Islet precursor cell (in vitro differentiated cells): Measurements from ENCODE around the gene CNTNAP4.

Source experiments
- DNase-seq: peaks from one replicate; pipeline ENCODE4 v3.0.0-alpha.2; 2018

CNTNAP4 gene

DNA sequence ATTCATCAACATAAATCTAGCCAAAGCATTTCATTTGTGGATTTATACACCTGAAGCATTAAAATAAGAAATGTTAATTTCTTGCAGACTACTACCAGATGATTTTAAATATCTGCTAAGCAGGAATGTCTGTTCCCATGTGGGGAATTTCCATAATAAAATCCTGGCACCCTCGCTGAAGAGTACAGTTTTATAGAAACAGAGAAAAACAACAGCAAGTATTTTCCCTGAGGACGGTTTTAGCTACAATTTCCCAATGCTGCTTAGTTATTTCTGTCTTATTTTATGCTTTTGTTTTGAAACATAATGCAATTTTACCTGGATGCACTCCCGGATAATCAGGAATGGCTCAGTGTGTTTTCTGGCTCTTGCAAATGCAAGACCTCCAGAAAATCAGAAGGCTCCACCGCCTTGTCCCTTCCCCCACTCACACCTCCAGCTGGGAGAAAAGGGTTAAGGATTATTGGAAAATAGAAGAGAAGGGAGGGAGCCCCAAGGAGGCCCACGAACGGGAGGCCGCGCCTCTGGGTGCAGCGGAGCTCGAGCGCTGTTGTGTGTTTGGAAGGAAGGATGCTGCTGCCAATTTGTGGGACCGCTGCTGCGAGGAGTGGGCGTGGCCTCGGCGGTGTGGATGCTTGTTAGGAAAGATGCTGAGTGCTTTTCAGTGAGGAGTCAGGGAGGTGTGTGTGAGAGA, at the start of gene CNTNAP4:
Gene CNTNAP4 (plus strand): TSS at position 657 of the 694 bp plus-strand sequence. CDS start 262 bp downstream, outside the sequence.
- peak; percentile 65 for DNase-seq

DNA sequence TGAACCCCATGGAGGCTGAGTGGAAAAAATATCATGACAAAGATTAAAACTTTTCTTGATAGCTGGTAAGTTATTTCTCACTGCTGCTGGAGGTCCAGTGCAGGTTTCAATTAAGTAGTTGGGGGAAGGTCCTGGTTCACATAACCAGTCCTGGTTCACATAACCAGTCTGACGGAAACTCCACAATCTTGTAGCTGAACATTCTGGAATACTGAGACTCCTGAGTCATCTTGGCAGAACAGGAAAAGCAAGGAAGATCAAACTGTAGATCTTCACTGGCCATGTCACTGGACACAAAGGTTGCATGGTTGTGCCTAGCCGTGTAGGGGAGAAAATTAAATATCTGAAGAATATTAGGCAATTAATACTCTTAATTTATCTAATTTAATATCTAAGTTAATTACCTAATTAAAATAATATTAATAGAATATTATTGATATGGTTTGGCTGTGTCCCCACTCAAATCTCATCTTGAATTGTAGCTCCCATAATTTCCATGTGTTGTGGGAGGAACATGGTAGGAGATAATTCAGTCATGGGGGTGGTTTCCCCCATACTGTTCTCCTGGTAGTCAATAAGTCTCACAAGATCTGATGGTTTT, 48.6 kb upstream of the CNTNAP4 start:
- no peak for DNase-seq

DNA sequence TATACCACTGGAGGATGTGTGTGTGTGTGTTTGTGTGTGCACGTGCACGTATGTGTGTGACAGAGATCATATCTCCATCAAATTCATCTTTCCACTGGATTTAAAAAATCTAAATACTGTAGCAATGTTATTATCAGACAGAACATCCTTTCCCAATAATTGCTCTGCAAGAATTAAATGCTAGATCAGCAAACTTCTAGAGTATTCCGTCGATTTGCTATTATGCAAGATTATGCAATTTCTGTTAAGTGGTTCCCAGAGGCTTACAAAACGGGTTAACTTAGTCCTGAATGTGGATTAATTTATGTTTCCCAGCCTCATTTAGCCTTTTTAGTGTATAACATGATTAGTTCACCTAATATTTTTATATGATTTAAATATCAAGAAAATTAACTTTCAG, 44.5 kb upstream of the CNTNAP4 start:
- no peak for DNase-seq

DNA sequence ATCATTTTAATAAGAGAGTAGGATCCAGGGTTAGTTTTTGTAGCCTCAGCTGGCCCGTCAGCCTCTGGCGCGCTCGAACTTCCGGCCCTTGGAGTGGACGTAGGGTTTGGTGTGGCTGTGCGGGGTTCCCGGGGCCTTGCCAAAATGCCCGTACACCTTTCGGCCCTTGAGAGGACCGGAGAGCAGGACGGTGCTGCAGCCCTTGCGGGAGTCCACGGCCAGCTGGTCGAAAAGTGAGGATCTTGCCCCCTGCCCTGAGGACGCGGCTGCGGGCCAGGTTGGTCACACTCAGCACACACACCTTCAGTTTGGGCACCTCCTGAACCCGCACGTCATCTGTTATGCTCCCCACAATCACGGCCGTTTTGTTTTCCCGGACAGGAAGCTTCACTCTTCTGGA, 42.2 kb upstream of the CNTNAP4 start:
- DNase-seq = no peak

DNA sequence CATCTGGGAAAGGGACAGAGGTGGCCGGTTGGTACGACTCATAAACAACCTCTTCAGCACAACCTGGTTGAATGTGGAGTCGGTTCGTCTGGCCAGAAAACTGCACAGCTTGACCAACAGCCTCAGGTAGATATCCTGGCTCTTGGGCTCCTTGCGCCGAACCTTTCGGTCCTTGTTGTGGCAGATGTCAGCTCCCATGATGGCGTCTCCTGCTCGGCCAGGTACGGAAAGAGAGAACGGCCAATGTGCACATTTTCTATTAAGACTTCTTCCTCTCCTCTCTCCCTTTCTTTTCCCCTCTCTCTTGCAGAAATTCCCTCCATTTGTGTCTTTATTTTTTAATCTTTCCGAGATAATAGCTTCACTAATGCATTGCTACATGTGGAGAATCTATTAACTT, 41.8 kb upstream of the CNTNAP4 start:
- DNase-seq = no peak

DNA sequence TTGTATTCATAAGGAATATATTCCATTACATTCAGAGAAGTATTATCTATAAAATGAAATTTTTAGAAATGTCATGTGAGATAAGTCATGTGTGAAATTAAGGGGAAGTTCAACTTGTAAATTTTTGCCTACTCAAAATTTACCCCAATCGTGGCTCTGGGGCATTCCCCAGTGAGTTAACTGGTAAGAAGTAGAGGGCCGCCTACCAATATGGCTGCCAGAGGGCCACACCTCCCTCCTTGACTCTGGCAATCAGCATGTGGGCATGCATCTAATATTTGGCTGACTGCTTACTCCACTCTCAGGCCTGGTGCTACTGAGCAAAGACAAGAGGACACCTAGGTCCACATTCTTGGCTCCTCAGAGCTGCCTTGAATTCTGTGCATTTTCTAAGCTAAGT, 39.7 kb upstream of the CNTNAP4 start:
- no peak for DNase-seq

DNA sequence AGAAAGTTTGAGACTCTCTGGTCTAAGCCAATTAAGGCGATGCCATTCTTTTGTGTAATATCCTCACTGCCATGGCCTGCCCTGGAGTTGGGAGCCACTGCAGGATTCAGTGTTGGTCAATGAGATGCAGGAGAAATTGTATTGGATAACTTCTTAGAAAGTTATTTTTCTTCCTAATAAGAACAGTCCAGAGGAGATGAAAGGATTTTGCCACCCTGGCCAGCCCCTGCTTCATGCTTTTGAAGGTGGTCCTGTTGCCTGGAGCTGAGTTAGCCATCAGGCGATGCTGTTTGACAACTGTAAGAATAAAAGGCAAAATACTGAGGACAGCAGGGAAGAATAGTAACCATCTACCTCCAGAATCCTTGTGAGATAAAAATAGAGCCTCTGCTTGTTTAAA, 35.4 kb upstream of the CNTNAP4 start:
- DNase-seq = no peak

DNA sequence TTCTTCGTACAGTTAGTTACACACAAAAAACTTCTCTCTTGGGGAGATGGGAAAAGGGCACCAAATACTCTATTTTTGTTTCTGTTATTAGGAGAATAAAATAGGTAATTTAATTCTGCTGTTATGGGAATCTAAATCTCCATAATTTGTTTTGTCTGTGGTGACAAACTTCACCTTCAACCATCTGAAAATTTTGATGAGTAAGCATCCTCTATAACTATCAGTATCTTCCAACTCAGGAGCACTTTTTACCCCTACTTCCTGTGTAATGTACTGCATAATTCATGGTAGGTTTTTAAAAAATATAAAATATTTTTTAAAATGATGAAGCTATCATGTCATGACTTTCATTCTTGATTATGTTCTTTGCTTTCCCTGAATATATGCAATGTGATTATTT, 33.6 kb upstream of the CNTNAP4 start:
- DNase-seq = no peak

DNA sequence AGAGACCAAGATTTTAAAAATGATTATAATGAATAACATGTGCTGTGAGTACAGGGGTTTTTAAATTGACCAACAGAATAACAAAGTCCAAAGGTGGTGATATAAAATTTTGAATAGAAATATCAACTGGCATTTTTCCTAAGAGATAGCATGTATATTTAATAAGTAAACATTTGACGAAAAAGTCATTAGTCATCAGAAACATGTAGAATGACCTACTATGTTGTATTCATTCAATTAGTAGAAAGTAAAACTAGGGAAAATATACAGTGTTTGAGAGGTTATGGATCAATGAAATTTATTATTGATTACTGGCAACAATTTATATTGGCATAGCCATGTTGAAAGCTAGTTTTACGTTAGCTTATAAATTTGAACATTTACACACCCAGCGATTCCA, 30.6 kb upstream of the CNTNAP4 start:
- no peak for DNase-seq

DNA sequence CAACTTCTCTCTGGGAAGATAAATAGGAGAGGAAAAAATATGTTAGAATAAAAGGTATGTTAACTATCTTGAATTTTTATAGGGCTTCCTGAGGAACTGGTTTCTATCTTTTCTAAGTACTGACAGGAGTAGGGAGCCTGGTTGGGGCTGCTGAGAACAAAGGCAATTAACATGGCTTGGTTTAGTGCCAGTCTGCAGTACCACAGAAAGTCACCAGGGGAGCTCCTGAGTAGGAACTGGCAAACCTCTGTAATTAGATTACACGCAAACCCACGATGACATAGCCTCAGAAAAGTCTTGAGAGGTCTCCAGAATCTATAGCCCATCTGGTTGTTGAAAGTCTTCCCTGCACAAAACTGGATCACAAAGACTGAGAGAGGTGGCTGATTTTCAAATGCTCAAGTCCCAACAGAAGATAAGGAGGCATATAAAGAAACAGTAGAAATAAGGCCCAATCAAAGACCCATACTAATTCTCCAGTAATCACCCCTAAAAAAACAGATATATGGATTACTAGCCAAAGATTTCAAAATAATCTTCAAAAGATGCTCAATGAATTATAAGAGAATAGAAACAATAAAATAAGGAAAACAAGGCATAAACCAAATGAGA, 11.7 kb upstream of the CNTNAP4 start:
- DNase-seq = peak; percentile 88

DNA sequence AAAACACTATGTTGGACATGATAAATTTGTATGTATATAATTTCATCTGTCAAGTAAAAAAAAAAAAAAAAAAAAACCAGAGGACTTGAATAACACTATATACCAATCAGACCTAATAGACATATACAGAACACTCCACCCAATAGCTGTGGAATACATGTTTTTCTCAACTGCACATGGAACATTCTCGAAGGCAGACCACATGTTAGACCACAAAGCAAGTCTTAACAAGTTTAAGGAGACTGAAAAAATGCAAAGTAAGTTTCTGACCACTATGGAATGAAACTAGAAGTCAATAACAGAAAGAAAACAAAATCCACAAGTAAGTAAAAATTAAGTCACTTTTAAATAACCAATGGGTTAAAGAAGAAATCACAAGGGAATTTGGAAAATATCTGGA, 8.4 kb upstream of the CNTNAP4 start:
- no peak for DNase-seq

DNA sequence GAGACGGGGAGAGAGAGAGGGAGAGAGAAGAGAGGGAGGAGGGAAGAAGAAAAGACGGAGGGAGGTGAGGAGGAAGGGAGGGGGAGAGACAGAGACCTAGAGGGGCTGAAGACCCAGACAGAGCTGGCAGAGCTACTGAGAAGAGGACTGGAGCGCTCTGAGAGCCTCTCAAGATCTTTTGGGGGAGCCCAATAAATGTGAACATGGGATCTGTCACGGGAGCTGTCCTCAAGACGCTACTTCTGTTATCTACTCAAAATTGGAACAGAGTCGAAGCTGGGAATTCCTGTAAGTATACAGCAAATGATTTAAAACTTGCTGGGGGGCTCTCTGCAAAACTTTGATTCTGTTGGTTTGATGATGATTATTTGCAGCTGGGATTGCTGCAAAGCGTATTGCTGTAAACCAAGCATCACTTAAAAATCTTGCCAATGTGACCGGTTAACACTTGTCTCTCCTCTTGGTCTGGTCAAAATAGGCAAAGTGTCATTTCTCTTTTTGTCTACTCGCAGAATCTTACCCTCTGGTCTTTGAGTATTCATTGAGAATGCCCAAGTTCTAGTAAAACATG, 344 bp downstream of the CNTNAP4 start:
- no peak for DNase-seq

DNA sequence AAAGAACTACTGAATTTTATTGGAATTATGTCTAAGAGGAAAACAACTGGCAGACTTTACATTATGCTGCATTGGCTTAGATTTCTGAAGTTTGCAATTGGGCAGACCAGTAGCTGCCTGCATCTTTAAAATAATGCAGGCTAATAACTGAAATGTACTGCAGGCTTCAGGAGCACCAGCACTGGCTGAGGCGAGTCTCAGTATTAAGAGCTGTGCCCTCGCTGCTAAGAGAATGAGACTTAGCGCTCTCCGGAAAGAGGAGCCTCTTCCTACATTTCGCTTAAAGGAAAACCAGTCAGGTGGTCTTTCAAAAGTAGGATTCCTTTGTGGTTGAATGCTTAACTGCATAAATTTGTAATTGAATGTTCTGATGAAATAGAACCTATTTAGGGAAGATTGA, 885 bp downstream of the CNTNAP4 start:
- DNase-seq = no peak

DNA sequence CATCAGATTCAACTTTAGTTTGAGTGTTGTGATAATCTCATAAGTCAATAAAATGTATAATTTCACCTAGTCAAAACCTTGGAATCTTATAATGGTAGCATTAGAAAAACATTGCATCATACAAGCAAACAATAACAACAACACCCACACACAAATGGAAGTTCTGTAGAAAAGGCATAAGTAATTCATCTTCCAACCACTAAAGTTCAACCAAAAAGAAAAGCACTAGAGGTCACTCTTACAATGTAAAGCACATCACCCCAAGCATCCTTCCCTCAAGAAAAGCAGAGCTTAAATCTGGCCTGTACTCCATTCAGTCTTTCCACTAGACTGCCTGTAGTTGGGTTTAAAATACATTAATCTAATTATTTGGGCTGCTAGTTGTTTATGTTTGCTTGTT, 1.8 kb downstream of the CNTNAP4 start:
- DNase-seq = no peak

DNA sequence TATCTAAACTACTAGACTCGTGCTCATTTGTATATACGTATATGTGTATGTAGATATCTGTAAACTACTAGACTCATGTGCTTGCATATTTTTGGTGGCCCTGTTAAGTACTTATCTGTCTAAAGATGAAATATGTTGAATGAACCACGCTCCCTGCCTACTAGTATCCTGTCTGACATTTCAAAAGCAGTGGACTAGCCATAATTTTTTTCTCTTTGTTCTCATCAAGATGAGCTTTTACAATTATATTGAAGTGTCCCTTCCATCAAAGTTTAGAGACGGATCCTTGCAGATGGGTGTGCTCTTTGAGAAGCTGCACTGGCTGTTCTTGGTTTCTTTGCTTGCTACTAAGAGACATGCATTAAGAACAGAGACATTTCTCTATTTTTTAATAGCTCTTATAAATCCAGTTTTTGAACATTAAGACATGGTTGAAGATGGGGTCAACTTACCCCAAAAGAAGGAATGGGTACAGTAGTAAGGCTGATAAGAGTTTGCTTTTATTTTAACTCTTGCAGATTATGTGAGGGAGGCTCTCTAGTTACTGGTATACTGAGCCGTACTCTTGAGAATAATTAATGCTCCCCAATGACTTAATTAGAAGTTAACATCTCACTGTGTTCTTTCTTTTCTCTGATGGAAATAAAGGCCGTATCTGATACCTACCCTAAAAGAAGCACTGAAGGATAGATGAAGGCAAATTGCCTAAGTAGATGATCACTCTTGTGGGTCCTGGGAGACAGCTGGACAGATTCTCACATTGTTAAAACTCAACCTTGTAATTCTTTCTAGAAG, 3.4 kb downstream of the CNTNAP4 start:
- DNase-seq = no peak

DNA sequence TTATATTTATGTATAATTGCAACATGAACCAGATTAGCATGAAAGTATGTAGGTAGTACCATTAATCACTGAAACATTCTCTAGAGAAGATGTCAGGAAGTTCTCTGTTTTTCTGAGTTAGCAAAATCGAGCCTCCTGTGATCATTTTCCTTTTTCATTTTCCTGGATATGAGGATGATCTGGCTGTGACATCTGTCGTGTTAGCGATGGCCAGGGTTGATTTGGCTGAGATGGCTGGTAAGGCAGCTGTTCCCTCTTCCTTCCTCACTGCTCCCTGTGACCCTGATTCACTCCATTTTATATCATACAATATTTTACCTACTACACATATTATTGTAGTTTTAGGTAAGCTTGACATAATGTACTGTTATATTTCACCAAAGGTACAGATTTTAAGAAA, 10.3 kb downstream of the CNTNAP4 start:
- DNase-seq = no peak

DNA sequence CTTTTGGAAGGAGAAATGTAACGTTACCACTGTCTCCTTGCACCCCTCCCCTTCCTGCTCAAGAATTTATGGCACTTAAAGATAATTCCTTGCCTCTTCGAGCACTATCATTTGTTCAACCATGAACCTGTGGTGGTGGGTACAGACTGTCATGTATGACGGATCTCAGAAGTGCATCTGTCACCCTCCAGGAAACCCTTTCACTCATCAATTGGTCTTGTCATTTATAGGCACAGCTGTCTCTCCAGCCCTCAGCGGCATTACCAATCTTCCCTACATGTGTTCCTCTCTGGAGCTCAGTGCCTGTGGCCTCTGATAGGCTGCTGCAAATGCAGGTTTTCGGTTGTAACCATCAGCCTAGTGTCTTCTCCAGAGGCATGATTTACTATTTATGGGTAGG, 15.0 kb downstream of the CNTNAP4 start:
- no peak for DNase-seq

DNA sequence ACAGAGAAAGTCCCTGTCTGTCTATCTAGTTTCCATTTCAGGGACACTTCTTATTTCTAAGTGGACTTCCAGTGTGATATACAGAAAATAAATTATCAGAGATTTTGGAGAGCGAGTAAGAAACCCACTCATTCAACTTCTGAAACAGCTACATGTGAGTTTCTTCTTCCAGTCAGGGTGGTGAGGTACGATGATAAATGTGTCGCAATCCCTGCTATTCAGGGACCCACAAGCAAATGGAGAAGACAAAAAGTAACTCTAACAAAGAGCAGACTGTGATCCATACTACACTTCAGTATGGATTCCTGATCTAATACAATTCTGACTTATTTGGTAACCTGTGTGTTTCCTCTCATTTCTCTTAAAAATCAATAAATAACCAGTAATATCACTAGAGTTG, 16.8 kb downstream of the CNTNAP4 start:
- no peak for DNase-seq

DNA sequence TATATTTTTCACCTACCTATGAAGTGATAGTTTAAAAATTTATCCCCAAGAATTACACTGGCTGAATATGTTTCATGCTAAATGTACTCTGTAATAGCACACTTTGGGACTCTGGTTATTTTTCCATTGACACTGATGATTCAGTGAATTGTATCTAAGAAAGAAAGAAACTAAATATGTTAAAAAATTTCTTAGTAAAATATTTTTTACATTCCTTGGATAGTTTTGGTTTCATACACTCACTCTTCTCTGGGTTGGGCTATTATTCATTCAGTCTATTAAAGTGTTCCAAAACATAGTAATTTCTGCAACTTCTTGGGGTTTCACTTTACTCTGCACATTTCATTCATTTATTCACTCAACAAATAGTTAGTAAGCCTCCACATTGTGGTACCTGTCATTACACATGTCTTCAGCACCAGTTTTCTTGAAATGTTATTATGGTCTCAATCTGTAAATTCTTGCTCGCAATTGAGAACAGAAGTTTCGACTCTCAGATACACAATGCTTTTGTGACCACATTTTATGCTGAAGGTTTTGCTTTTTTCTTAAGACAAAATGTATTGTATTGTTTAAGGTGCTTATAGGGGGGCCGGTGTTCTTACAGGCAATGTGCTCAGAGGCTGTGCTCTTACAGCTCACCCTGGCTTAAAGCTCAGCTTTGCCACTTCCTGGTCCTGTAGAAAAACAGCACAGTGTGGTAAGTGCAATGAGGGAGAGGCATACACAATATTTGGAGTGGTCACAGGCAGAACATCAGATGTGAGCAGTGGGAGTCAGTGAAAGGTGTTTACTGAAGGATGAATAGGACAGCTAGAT, 17.4 kb downstream of the CNTNAP4 start:
- DNase-seq = no peak

DNA sequence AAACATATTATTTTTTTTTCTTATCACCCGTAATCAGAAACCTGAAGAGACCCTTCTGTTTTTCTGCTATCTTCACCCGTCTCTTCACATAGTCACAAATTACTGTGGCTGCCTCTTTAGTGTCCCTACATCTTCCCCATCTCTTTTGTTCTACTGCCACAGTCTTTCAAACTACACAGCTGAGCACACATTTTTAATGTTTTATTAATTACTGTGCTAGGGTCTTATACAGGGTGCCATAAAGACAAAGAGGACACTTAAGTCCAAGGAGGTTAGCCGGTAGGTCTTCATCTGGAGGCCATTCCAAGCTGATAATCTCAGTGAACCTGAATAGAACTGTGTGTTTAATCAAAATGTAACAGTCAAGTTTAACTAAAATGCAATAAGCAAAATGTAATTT, 20.7 kb downstream of the CNTNAP4 start:
- no peak for DNase-seq

DNA sequence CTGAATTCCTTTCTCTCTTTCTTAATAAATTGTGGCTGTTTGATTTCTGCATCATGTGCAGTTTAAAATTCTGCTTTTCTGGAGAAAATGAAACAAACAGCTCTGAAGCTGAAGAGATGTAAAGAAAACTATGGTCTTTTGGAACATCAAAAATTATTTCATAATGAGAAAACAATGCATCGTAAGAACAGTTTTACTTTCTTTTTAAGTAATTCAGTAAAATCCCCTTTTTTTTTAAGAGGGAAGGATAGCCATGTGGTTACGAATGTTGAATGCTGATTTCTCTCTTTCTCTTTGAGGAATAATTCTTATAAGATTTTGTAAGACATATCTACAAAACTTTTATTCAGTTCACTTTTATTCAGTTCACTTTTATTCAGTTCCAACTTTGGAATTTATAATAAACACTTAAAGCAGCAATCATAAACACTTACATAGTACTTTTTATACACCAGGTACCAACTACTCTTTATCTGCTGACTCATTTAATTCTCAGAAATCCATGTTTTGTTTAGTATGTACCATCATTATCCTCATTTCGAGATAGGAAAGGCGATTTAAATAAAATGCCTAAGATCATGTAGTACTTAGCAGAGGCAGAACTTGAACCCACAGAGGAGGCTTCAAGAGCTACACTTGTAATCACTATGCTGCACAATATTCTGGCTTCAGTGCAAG, 26.6 kb downstream of the CNTNAP4 start:
- no peak for DNase-seq
